HL-60 (cell line): ENCODE results near the gene BCO1.

Experiments used
- POLR2AphosphoS5 ChIP-seq: IDR thresholded peaks from 2 replicates; pipeline ENCODE4 v1.6.1; 2012; ENCODE audit warnings: low read depth
- TF ChIP-seq, protein P1 (sequence below): IDR thresholded peaks from one replicate; pipeline ENCODE4 v1.5.1; 2011; ENCODE audit warnings: low read length, control low read depth, inconsistent platforms; ENCODE audit not compliant: insufficient read depth

DNA sequence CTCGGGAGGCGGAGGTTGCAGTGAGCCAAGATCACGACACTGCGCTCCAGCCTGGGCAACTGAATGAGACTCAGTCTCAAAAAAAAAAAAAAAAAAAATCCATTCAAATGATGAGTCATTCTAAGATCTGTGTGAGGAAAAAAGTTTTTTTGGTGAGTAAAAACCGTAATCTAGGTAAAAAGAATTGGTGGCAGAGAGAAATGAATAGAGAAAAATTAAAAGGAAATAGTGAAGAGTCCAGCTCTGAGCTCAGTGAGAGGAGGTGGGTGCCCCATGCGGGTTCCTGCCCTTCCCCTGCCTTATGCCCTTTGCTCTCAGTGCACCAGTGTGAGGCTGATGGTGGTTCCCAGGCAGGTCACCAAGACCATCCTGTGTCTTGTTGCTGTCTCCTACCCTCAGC lies 97.2 kb downstream of the BCO1 start:
- TF ChIP-seq, protein P1, sequence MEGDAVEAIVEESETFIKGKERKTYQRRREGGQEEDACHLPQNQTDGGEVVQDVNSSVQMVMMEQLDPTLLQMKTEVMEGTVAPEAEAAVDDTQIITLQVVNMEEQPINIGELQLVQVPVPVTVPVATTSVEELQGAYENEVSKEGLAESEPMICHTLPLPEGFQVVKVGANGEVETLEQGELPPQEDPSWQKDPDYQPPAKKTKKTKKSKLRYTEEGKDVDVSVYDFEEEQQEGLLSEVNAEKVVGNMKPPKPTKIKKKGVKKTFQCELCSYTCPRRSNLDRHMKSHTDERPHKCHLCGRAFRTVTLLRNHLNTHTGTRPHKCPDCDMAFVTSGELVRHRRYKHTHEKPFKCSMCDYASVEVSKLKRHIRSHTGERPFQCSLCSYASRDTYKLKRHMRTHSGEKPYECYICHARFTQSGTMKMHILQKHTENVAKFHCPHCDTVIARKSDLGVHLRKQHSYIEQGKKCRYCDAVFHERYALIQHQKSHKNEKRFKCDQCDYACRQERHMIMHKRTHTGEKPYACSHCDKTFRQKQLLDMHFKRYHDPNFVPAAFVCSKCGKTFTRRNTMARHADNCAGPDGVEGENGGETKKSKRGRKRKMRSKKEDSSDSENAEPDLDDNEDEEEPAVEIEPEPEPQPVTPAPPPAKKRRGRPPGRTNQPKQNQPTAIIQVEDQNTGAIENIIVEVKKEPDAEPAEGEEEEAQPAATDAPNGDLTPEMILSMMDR = no peak
- no peak for TF ChIP-seq POLR2AphosphoS5
